Activated T-helper 1 cell treated with Interleukin-2 at 50 U/mL for 16 hours (primary cell): ENCODE measurements around the gene IVL.

ENCODE experiments used
- DNase-seq: peaks from one replicate; pipeline ENCODE4 v3.0.0-alpha.2; 2020; ENCODE audit warnings: low read depth

The IVL gene

GRCh38 chr1:152946651-152947256, 38.4 kb downstream of the IVL start, which contains the start of gene SPRR5:
Gene SPRR5, plus strand, starts transcription at chr1:152947206. Its CDS starts 1,349 bp downstream, at chr1:152948555.
- no peak for DNase-seq

GRCh38 chr1:152951711-152952110, 43.4 kb downstream of the IVL start:
- no peak for DNase-seq

- DNase-seq: no peak
Observed at GRCh38 chr1:152953761-152954160, 45.4 kb downstream of the IVL start.

- no peak for DNase-seq
Observed at GRCh38 chr1:152954436-152954835, 46.1 kb downstream of the IVL start.

GRCh38 chr1:152957561-152957960, 49.2 kb downstream of the IVL start:
- no peak for DNase-seq

- DNase-seq: no peak
Observed at GRCh38 chr1:152959273-152959672, 50.9 kb downstream of the IVL start.

- no peak for DNase-seq
Observed at GRCh38 chr1:152959801-152960451, 51.6 kb downstream of the IVL start.

- DNase-seq: no peak
Observed at GRCh38 chr1:152960452-152961044, 52.2 kb downstream of the IVL start.
